ENCODE data around the gene UMPS.

DNA sequence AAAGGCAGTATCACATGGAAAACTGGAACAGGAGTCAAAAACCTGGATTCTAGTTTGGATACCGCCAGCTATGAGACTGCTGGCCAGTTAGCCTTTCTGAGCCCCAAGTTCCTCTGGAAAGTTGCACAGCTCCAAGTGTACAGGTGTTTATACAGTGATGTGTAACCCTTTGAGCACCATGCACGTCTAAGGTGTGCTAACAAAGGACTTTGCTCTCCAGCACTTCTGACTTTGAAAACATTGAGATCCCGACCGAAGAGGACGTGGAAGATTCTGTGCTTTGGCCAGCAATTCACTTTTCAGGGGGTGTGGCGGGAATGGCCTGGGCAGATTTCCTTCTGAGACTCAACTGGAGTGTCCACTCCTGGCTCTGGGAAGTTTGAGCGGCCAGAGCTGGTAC, 45.8 kb upstream of the UMPS start:
- TF ChIP-seq, protein P1, sequence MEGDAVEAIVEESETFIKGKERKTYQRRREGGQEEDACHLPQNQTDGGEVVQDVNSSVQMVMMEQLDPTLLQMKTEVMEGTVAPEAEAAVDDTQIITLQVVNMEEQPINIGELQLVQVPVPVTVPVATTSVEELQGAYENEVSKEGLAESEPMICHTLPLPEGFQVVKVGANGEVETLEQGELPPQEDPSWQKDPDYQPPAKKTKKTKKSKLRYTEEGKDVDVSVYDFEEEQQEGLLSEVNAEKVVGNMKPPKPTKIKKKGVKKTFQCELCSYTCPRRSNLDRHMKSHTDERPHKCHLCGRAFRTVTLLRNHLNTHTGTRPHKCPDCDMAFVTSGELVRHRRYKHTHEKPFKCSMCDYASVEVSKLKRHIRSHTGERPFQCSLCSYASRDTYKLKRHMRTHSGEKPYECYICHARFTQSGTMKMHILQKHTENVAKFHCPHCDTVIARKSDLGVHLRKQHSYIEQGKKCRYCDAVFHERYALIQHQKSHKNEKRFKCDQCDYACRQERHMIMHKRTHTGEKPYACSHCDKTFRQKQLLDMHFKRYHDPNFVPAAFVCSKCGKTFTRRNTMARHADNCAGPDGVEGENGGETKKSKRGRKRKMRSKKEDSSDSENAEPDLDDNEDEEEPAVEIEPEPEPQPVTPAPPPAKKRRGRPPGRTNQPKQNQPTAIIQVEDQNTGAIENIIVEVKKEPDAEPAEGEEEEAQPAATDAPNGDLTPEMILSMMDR (IDR thresholded peaks at IDR 0.05), result no peak
- no peak for TF ChIP-seq POLR2A (IDR thresholded peaks at IDR 0.05)

Data from esophagus squamous epithelium (tissue), 4 donors.